ENCODE data around the gene GAS2. TPM values are rescaled to one million over a fixed set of nuclear protein-coding genes. Genes with fewer than 3 reads are reported as not detected.

GAS2 gene
- polyA plus RNA-seq, 1 donor from 2014 or later, result 8.0 TPM

DNA sequence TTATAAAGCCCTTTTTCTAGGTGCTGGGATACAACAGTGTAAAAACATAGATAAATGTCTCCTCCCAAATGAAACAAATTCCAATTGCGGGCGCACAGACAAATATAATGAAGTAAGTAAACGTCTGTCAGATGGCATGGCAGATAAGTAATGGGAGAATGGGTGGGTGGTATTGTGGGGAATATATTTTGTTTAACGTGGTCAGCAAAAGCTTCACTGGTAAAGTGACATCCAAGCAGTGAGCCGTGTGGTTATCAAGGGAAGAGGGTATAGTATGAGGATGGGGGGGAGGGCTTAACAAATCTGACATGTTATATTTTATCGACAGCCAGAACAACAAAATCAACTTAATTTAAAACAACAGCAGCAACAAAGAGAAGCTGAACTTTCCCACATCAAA is 162.0 kb downstream of the GAS2 start:
- no peak overlapping the region for H3K9ac ChIP-seq (ENCODE audit: low read length)

DNA sequence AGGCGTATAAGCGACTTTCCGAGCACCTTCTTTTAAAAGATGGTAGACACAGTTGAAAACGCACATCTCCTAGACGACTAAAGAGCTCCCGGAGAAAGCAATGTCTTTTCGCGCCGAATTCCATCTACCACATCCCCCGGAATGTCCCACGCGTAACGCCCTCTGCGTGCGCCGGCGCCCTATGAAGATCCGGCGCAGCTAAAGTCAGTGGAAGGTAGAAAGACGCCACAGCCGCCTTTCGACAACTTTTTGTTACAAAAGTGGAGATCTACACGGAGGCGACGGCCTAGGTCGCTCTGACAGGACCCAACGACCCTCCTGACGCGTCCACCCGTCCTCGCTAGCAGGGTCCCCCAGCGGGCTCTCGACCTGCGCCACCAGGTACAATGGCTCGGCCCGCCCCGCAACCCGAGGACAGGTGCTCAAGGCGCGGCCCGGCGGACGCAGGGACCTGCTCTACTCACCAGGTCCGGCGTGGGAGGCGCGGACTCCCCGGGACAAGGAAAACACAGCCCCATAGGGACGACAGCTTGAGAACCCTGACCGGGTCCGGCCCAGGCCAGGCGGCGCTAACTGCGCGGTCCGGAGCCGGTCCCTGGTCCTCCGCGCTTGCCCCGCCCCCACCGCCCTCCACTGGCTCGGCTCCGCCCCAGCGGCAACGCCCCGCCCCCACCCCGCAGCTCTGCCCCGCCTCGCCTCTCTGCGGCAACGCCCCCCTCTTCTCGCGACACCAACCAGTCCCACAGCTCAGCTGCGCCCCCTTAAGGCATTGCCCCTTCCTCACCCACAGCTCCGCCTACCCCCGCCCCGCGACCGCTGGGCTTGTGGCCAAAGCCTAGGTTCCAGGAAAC is 163.0 kb downstream of the GAS2 start, which contains the start of gene SVIP:
TSS of gene SVIP (minus strand) at position 571 of the 851 bp plus-strand sequence. CDS start at position 518, 53 bp downstream.
- peak within 1 kb of the TSS; percentile 43 for H2AFZ ChIP-seq (ENCODE audit: low read depth, low read length)
- H3K9me3 ChIP-seq (ENCODE audit: low read length), result no peaks in the 10 kb centered on the region
- H3K36me3 ChIP-seq (ENCODE audit: insufficient read depth, low read length), result peaks cover 4% of the 10 kb centered on the region
- no peaks in the 10 kb centered on the region for H4K20me1 ChIP-seq (ENCODE audit: insufficient read depth)
- peak within 1 kb of the TSS; percentile 82 for H3K4me3 ChIP-seq (ENCODE audit: low read length)
- peak within 1 kb of the TSS; percentile 10 for H3K4me2 ChIP-seq (ENCODE audit: low read length)
- H3K9me2 ChIP-seq (ENCODE audit: insufficient read depth, low read length), result no peaks in the 10 kb centered on the region
- TF ChIP-seq SMC3 (conservative IDR thresholded peaks at IDR 0.05; ENCODE audit: poor library complexity), result peak; percentile 38
- TF ChIP-seq EZH2 (IDR thresholded peaks at IDR 0.05; ENCODE audit: borderline replicate concordance, insufficient read depth, low read length, poor library complexity, severe bottlenecking), result no peak
- peak; percentile 13 for TF ChIP-seq RAD21 (conservative IDR thresholded peaks at IDR 0.05)
- TF ChIP-seq MXI1 (conservative IDR thresholded peaks at IDR 0.05; ENCODE audit: poor library complexity, severe bottlenecking), result peak; percentile 52
- no peak for TF ChIP-seq EP300 (conservative IDR thresholded peaks at IDR 0.05; ENCODE audit: poor library complexity, severe bottlenecking)
- no peak for TF ChIP-seq TAF1 (IDR thresholded peaks at IDR 0.05; ENCODE audit: low read depth)
- peak; percentile 9 for TF ChIP-seq POLR2AphosphoS5 (IDR thresholded peaks at IDR 0.05)
- no peak for TF ChIP-seq REST (IDR thresholded peaks at IDR 0.05; ENCODE audit: borderline replicate concordance)
- TF ChIP-seq CTCF (IDR thresholded peaks at IDR 0.05; ENCODE audit: poor library complexity, severe bottlenecking), result peak; percentile 73
- no peaks in the 10 kb centered on the region for H3K27me3 ChIP-seq (ENCODE audit: insufficient read depth, low read depth, low read length)
- H3K27ac ChIP-seq (ENCODE audit: low read length), result peak within 1 kb of the TSS; percentile 11
- H3K9ac ChIP-seq (ENCODE audit: low read length), result peak within 1 kb of the TSS; percentile 59
- peaks cover 6% of the 10 kb centered on the region for H3K79me2 ChIP-seq (replicated peaks; ENCODE audit: insufficient read depth, low read length)
- no peaks in the 10 kb centered on the region for H3F3A ChIP-seq (ENCODE audit: insufficient read depth, low read length, poor library complexity, severe bottlenecking)

More for the DNA sequence above, 162.0 kb downstream of the GAS2 start:
- no peaks in the 10 kb centered on the region for H3F3A ChIP-seq (ENCODE audit: insufficient read depth, low read length, poor library complexity, severe bottlenecking)
- no peak overlapping the region for H2AFZ ChIP-seq (ENCODE audit: low read depth, low read length)
- no peaks in the 10 kb centered on the region for H3K9me2 ChIP-seq (ENCODE audit: insufficient read depth, low read length)
- H3K4me3 ChIP-seq (ENCODE audit: low read length), result peak overlapping the region; percentile 82
- H3K9me3 ChIP-seq (ENCODE audit: low read length), result no peaks in the 10 kb centered on the region
- H4K20me1 ChIP-seq (ENCODE audit: insufficient read depth), result no peaks in the 10 kb centered on the region
- H3K27ac ChIP-seq (ENCODE audit: low read length), result no peak overlapping the region
- H3K4me2 ChIP-seq (ENCODE audit: low read length), result peak overlapping the region; percentile 10
- H3K36me3 ChIP-seq (ENCODE audit: insufficient read depth, low read length), result peaks cover 4% of the 10 kb centered on the region
- H3K27me3 ChIP-seq (ENCODE audit: insufficient read depth, low read depth, low read length), result no peaks in the 10 kb centered on the region
- peaks cover 6% of the 10 kb centered on the region for H3K79me2 ChIP-seq (replicated peaks; ENCODE audit: insufficient read depth, low read length)
- TF ChIP-seq MXI1 (conservative IDR thresholded peaks at IDR 0.05; ENCODE audit: poor library complexity, severe bottlenecking) (no peak), SMC3 (conservative IDR thresholded peaks at IDR 0.05; ENCODE audit: poor library complexity) (no peak), EZH2 (IDR thresholded peaks at IDR 0.05; ENCODE audit: borderline replicate concordance, insufficient read depth, low read length, poor library complexity, severe bottlenecking) (no peak)

All from neural cell (in vitro differentiated cells).